GM12874 (cell line): Measurements from ENCODE around the gene HES4.

Source experiments
- CTCF ChIP-seq: IDR thresholded peaks from 2 replicates; pipeline ENCODE4 v1.5.1; 2011; ENCODE audit warnings: low read depth, mild to moderate bottlenecking, control low read depth, low read length, moderate library complexity; ENCODE audit not compliant: insufficient read depth

Gene HES4

GRCh38 chr1:950881-951280 is 49.0 kb downstream of the HES4 start:
- no peak for TF ChIP-seq CTCF

GRCh38 chr1:950268-950667 is 49.6 kb downstream of the HES4 start:
- TF ChIP-seq CTCF = no peak
